AG10803 (cell line): ENCODE data around the gene SCGB3A1.

ENCODE experiments used
- DNase-seq: peaks from one replicate; pipeline ENCODE4 v3.0.0; 2010; ENCODE audit warnings: low read depth
- H3K4me3 ChIP-seq: 2 replicates; pipeline ENCODE4 v1.5.1; 2011; ENCODE audit warnings: mild to moderate bottlenecking, low read length, control low read depth
- TF ChIP-seq, protein P1 (sequence below): conservative IDR thresholded peaks from 2 replicates; pipeline ENCODE4 v1.5.1; 2011; ENCODE audit warnings: mild to moderate bottlenecking, low read length, control low read depth, inconsistent platforms

Gene SCGB3A1

DNA sequence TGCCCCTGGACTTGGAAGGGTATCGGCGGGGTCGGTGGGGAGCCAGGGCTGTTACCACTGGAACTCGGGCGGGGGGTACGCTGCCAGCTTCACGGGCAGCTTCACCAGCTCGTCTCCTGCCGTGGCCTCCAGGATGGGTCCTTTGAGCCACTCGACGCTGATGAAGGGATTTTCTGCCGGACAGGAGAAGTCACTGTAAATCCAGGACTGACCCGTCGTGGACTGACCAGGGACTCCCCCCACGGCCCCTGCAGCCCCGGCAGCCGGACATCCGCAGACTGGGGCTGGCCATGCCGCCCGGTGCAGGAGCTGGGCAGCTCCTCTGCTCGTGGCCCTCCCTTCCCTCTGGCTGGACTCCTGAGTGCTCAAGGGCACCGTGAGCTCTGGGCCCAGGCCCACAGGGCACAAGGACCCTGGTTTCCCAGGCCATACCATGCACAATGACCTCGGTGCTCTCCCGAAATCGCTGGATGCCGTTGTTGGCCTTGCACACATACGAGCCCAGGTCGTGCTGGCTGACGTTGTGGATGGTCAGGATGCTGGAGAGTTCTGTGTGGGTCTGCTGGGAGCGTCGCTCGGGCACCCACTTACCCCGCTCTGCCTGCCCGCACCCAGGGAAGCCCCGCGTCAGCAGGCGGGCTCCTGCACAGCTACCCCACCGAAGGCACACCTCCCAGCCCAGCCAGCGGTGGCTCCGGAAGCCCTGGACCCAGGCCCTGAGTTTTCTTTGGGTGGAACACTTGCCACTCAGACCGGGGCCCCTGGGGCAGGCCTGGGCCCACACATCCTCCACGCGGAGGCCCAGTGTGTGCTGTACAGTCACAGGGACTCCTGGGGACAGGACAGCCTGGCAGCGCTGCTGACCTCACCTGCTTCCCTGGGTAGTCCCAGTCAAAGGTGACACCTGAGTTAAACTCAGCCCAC is 37.8 kb upstream of the SCGB3A1 start:
- no peak for DNase-seq
- no peak overlapping the region for H3K4me3 ChIP-seq
- TF ChIP-seq, protein P1, sequence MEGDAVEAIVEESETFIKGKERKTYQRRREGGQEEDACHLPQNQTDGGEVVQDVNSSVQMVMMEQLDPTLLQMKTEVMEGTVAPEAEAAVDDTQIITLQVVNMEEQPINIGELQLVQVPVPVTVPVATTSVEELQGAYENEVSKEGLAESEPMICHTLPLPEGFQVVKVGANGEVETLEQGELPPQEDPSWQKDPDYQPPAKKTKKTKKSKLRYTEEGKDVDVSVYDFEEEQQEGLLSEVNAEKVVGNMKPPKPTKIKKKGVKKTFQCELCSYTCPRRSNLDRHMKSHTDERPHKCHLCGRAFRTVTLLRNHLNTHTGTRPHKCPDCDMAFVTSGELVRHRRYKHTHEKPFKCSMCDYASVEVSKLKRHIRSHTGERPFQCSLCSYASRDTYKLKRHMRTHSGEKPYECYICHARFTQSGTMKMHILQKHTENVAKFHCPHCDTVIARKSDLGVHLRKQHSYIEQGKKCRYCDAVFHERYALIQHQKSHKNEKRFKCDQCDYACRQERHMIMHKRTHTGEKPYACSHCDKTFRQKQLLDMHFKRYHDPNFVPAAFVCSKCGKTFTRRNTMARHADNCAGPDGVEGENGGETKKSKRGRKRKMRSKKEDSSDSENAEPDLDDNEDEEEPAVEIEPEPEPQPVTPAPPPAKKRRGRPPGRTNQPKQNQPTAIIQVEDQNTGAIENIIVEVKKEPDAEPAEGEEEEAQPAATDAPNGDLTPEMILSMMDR: no peak

DNA sequence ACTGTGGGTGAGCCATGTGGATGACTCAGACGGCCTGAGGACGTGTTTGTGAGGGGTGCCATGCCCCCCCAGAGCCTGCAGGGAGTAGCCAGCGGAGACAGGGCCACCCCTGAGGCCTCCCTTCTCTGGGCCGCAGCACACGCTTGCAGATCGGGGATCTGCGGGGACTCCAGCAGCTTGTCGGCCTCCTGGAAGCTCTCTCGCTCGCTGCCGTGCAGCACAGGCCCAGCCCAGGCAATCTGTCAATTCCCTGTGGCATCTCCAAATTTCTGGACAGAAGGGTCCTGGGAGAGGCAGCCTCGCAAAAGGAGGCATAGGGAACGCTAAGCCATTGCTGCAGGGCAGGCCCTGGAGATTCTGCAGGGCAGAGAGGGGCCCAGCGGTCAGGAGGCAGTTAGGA is 36.9 kb upstream of the SCGB3A1 start:
- no peak for DNase-seq
- no peak overlapping the region for H3K4me3 ChIP-seq
- TF ChIP-seq, protein P1: no peak

DNA sequence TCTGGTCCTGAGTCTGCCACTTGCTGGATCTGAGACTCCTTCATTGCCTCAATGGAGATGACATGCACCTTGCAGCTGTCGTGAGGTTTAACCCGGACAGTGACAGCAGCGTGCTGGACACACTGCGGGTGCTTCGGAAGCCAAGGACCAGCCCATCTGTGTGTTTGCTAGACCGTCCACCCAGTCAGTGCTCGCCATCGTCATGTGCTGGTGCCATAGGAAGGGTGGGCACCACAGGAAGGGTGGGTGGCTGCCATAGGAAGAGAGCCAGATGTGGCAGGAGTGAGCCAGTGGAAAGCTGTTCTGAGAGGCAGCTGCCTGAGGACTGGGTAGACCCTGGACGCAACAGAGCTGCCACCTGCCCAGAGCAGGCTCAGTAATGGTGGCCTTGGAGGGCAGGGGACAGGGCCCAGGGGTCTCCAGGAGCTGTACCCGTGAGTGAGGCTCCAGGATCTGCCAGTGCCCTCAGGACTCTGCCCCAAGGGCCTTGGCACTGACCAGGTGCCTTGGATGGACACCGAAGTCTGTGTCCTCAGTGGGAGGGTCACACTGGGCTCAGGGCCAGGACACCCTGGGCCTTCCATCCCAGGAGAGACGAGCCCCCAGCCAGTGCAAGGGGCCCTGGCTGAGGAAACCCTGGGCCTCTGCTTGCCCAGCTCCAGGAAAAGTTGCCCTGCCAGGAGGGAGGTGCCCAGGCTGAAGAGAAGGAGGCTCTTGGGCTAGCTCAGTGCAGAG is 36.3 kb upstream of the SCGB3A1 start:
- no peak overlapping the region for H3K4me3 ChIP-seq
- TF ChIP-seq, protein P1: no peak
- no peak for DNase-seq

DNA sequence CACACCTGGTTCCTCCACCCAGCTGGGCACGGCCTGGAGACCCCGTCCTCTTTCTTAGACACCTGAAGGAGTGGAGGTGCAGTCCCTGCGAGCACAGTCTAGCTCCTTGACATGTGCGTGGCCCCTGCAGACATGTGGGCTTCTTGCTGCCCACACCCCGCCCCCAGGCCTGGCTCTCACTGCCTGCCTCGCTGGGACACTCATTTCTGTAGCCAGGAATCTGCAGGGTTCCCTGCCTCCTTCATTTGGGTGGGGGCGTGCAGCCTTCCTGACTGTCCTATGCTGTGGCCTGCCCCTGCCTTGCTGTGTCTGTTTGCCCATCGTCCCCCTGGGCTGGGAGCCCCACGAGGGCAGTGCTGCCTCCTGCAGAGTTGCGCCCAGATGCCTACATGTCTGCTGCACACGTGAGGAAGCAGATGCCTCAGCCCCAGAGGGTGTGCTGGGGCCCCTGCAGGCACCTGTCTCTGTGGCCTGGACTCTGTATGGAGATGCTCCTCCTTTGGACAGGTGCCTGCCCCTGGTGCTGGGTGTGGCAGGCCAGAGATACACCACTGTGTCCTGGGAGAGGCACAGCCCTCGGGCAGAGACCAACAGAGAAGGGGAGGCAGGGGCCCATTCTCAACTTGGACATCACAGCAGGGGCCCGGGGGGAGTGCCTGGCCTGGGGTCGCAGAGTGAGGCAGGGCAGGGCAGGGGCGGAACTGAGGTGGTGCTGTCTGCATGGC is 35.5 kb upstream of the SCGB3A1 start:
- DNase-seq: no peak
- TF ChIP-seq, protein P1: no peak
- no peak overlapping the region for H3K4me3 ChIP-seq

DNA sequence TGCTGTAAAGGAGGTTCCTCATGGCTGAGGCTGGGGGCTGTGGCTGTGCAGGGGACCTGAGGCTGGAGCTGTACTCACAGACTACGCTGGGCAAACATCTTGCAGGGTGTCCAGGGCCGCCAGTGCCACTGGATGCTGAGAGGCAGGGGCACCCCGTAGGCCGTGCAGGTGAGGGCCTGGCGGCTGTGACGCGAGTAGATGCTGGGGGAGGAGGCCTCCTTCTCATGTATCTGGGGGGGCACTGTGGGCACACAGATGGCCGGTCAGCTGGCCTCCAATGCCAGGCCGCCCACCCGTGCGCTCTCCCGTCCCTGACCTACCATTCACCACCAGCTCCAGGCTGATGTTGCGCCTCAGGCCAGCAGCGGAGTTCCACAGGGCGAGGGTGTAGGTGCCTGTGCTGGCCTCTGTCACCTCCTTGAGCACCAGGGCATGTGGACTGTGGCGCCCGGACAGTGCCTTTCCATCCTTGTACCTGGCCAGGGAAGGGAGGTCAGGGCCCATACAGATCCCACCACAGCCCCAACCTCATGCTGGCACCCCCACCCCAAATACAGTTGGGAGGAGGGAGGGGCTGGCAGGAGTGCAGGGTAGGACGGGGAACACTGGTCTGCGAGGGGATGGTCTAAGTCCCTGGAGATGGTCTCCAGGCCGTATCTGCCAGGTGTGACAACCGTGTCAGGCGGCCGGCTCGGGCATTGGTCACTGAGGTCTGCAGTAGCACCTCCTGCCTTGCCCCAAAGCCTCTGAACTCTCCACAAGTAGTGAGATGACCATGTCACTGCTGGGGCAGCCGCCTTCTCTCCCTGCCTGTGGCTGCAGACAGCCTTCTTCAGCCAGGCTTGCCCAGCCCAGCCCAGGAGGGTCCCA is 34.7 kb upstream of the SCGB3A1 start:
- no peak for DNase-seq
- no peak overlapping the region for H3K4me3 ChIP-seq
- TF ChIP-seq, protein P1: no peak

DNA sequence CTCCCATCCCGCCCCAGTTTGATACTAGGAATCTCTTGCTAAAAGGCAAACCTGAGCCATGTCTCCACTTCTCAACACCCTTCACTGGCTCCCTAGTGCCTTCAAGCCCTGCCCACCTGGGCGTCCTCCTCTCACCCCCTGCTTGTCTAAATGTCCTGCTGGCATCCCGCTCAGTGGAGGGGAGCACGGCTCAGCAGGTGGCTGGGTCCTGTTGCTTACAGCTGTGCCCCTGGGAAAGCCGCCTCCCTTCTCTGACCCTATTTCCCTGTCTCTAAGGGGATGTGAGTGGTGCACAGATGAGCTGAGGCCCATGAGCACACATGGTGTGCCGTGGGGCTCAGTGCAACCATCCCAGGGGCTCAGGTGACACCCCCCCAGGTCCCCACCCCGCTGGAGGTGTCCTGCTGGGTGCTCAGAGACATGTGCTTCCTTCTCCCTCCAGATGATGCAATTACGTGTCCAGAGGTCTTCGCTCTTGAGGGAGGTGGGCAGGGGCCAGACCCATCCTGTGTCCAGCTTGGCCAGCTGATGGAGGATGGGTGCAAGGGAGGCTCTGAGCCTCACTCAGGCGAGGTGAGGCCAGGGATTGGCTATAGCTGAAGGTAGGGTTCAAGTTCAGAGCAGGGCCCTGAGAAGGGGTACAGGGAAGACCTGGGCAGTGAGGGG is 34.0 kb upstream of the SCGB3A1 start:
- H3K4me3 ChIP-seq: no peak overlapping the region
- DNase-seq: no peak
- TF ChIP-seq, protein P1: no peak
